ENCODE data around the gene DAPK1. TPM values are rescaled to one million over a fixed set of nuclear protein-coding genes. Genes with fewer than 3 reads are reported as not detected.

The DAPK1 gene
- polyA plus RNA-seq, 1 donor from 2014 or later = 45.0 TPM

- Histone ChIP-seq H3K36me3 (ENCODE audit: insufficient read depth, low read length) (peaks cover 7% of the 10 kb centered on the region), H3K9ac (ENCODE audit: low read length) (no peak overlapping the region), H4K20me1 (ENCODE audit: insufficient read depth) (no peaks in the 10 kb centered on the region), H3K27ac (ENCODE audit: low read length) (no peak overlapping the region), H3K27me3 (ENCODE audit: insufficient read depth, low read depth, low read length) (no peaks in the 10 kb centered on the region), H3F3A (ENCODE audit: insufficient read depth, low read length, poor library complexity, severe bottlenecking) (no peaks in the 10 kb centered on the region), H3K4me3 (ENCODE audit: low read length) (no peak overlapping the region), H3K9me3 (ENCODE audit: low read length) (no peaks in the 10 kb centered on the region), H3K9me2 (ENCODE audit: insufficient read depth, low read length) (no peaks in the 10 kb centered on the region), H2AFZ (ENCODE audit: low read depth, low read length) (no peak overlapping the region), H3K4me2 (ENCODE audit: low read length) (no peak overlapping the region), H3K79me2 (replicated peaks; ENCODE audit: insufficient read depth, low read length) (no peaks in the 10 kb centered on the region)
- peak; percentile 87 for TF ChIP-seq CTCF (IDR thresholded peaks at IDR 0.05; ENCODE audit: poor library complexity, severe bottlenecking)
- peak; percentile 86 for TF ChIP-seq SMC3 (conservative IDR thresholded peaks at IDR 0.05; ENCODE audit: poor library complexity)
- TF ChIP-seq TAF1 (IDR thresholded peaks at IDR 0.05; ENCODE audit: low read depth) = no peak
- no peak for TF ChIP-seq EP300 (conservative IDR thresholded peaks at IDR 0.05; ENCODE audit: poor library complexity, severe bottlenecking)
- TF ChIP-seq EZH2 (IDR thresholded peaks at IDR 0.05; ENCODE audit: borderline replicate concordance, insufficient read depth, low read length, poor library complexity, severe bottlenecking) = no peak
- TF ChIP-seq RAD21 (conservative IDR thresholded peaks at IDR 0.05) = peak; percentile 84
- no peak for TF ChIP-seq REST (IDR thresholded peaks at IDR 0.05; ENCODE audit: borderline replicate concordance)
Measured at GRCh38 chr9:87678650-87679355, 181.1 kb downstream of the DAPK1 start.

- Histone ChIP-seq H3K9me2 (ENCODE audit: insufficient read depth, low read length) (no peaks in the 10 kb centered on the region), H3K9ac (ENCODE audit: low read length) (no peak overlapping the region), H3K79me2 (replicated peaks; ENCODE audit: insufficient read depth, low read length) (no peaks in the 10 kb centered on the region), H3K4me2 (ENCODE audit: low read length) (no peak overlapping the region), H3K27ac (ENCODE audit: low read length) (no peak overlapping the region), H3F3A (ENCODE audit: insufficient read depth, low read length, poor library complexity, severe bottlenecking) (no peaks in the 10 kb centered on the region), H3K27me3 (ENCODE audit: insufficient read depth, low read depth, low read length) (no peaks in the 10 kb centered on the region), H3K36me3 (ENCODE audit: insufficient read depth, low read length) (peaks cover 7% of the 10 kb centered on the region), H2AFZ (ENCODE audit: low read depth, low read length) (no peak overlapping the region), H4K20me1 (ENCODE audit: insufficient read depth) (no peaks in the 10 kb centered on the region), H3K4me3 (ENCODE audit: low read length) (no peak overlapping the region), H3K9me3 (ENCODE audit: low read length) (no peaks in the 10 kb centered on the region)
- TF ChIP-seq TAF1 (IDR thresholded peaks at IDR 0.05; ENCODE audit: low read depth) = no peak
- TF ChIP-seq EP300 (conservative IDR thresholded peaks at IDR 0.05; ENCODE audit: poor library complexity, severe bottlenecking) = no peak
- no peak for TF ChIP-seq EZH2 (IDR thresholded peaks at IDR 0.05; ENCODE audit: borderline replicate concordance, insufficient read depth, low read length, poor library complexity, severe bottlenecking)
- no peak for TF ChIP-seq POLR2AphosphoS5 (IDR thresholded peaks at IDR 0.05)
- no peak for TF ChIP-seq REST (IDR thresholded peaks at IDR 0.05; ENCODE audit: borderline replicate concordance)
- TF ChIP-seq MXI1 (conservative IDR thresholded peaks at IDR 0.05; ENCODE audit: poor library complexity, severe bottlenecking) = no peak
- no peak for TF ChIP-seq RAD21 (conservative IDR thresholded peaks at IDR 0.05)
- no peak for TF ChIP-seq SMC3 (conservative IDR thresholded peaks at IDR 0.05; ENCODE audit: poor library complexity)
- TF ChIP-seq CTCF (IDR thresholded peaks at IDR 0.05; ENCODE audit: poor library complexity, severe bottlenecking) = no peak
Measured at GRCh38 chr9:87681271-87682061, 183.8 kb downstream of the DAPK1 start.
